K562 (cell line): ENCODE measurements around the gene NT5DC2. TPM values are rescaled to one million over a fixed set of nuclear protein-coding genes. Genes with fewer than 3 reads are reported as not detected.

Source experiments
- BMI1 ChIP-seq: fragments of 150-350 bp; IDR thresholded peaks from 2 replicates; pipeline ENCODE4 v1.6.1; 2014; ENCODE audit warnings: low read length
- EP300 ChIP-seq: IDR thresholded peaks from 2 replicates; pipeline ENCODE4 v1.6.1; 2012; ENCODE audit warnings: low read length, improper control_type of control experiment
- MAZ ChIP-seq, 2 experiments: fragments of 450-650 bp in 1 of 2; sonication (generic) in 1 of 2; formaldehyde crosslinking; IDR thresholded peaks in 1 of 2; conservative IDR thresholded peaks in 1 of 2; 2 replicates each; pipeline versions ENCODE4 v1.4.0 to v1.5.0; 2020; ENCODE audit warnings: mild to moderate bottlenecking in 1 of 2, missing genetic modification reagents in 1 of 2
- NCOA1 ChIP-seq: fragments of 450-650 bp; IDR thresholded peaks from 2 replicates; pipeline ENCODE4 v1.6.1; 2016; ENCODE audit warnings: low read depth
- NFXL1 ChIP-seq: fragments of 450-650 bp; formaldehyde crosslinking; IDR thresholded peaks from 2 replicates; pipeline ENCODE4 v1.4.0; 2021; ENCODE audit warnings: mild to moderate bottlenecking
- SETDB1 ChIP-seq: IDR thresholded peaks from one replicate; pipeline ENCODE4 v1.6.1; 2012; ENCODE audit warnings: low read length, control low read depth, inconsistent platforms
- ZNF175 ChIP-seq: fragments of 200-800 bp; sonication (Bioruptor generic); IDR thresholded peaks from 2 replicates; pipeline ENCODE4 v1.6.1; 2016; ENCODE audit warnings: low read depth, mild to moderate bottlenecking, missing genetic modification characterization, missing compliant biosample characterization
- ZNF354B ChIP-seq: fragments of 250-450 bp; sonication (Bioruptor Pico); IDR thresholded peaks from 2 replicates; pipeline ENCODE4 v1.4.0; 2020
- polyA plus RNA-seq, 8 experiments: library from polyadenylated mRNA; depleted of rRNA in 4 of 8; stranded (reverse) in 5 of 8; unstranded in 3 of 8; fragments of >200 nt; fragmentation: Nextera tagmentation in 2 of 8; fragmentation: Illumina TruSeq in 1 of 8; extraction: Ambion mirVana in 2 of 8; extraction: Trizol in 1 of 8; gene quantifications; 2 replicates each; pipeline versions ENCODE4 v1.2.1 to v1.2.3, GENCODE V29; 2011 to 2014; ENCODE audit warnings: inconsistent platforms in 1 of 8, missing spikeins in 1 of 8
- total RNA-seq, 7 experiments: library from RNA; depleted of rRNA in 6 of 7; stranded (reverse); fragments of >200 nt in 6 of 7; fragmentation: Illumina TruSeq in 2 of 7; extraction: Trizol in 2 of 7; gene quantifications; 2 replicates each; pipeline versions ENCODE4 v1.2.1 to v1.2.3, GENCODE V29; 2011 to 2021; ENCODE audit warnings: low replicate concordance in 1 of 7
- TF ChIP-seq, protein P1 (sequence below): fragments of 200-800 bp; sonication (Bioruptor generic); IDR thresholded peaks from 2 replicates; pipeline ENCODE4 v1.6.1; 2016; ENCODE audit warnings: missing genetic modification characterization, missing compliant biosample characterization
- TF ChIP-seq, protein P2 (sequence below): fragments of 200-400 bp; formaldehyde crosslinking; IDR thresholded peaks from 2 replicates; pipeline ENCODE4 v1.6.1; 2017; ENCODE audit warnings: mild to moderate bottlenecking, low read depth, low read length, moderate library complexity

Gene NT5DC2
- total and polyA plus RNA-seq, 9 of the 15 experiments (the other 6 are each of a cell fraction or from before 2014, with no cell fraction given) = 25.6 to 168 (median 122) TPM

DNA sequence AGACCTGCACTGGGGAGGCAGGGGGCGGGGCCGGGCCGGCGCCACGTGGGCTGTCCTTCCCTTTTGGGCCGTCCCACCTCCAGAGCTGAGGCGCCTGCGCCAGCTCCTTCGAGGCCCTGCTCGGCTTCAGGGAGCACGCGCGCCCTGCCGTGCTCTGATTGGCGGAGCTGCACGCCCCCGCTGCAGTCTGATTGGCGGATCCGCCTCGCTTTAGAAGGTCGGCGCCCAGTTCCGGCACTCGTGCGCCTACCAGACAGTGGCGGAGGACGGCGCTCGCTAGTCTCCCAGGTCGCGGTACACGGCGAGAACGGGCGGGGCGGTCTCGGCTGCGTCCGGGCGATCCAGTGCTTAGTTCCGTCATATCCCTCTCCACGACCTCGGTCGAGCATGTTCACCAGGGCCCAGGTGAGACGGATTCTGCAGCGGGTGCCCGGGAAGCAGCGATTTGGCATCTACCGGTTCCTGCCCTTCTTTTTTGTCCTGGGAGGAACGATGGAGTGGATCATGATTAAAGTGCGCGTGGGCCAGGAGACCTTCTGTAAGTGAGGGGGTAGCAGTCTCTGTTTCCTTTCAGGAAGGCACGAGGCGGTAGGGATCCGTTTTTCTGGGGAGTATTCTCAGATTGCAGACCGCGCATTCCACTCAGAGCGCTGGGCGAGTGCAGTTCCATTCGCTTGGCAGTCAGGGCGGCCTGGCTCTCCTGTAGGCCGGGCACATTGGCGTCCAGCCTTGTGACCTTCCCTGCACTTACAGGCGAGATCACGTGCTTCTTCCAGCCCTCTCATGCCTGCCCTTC is 2.9 kb upstream of the NT5DC2 start, which contains the start of gene UQCC5 (continued):
- TF ChIP-seq EP300 = 0 out of 2 replicates have a peak, but pooled peaks have one; percentile 10
- TF ChIP-seq, protein P1, sequence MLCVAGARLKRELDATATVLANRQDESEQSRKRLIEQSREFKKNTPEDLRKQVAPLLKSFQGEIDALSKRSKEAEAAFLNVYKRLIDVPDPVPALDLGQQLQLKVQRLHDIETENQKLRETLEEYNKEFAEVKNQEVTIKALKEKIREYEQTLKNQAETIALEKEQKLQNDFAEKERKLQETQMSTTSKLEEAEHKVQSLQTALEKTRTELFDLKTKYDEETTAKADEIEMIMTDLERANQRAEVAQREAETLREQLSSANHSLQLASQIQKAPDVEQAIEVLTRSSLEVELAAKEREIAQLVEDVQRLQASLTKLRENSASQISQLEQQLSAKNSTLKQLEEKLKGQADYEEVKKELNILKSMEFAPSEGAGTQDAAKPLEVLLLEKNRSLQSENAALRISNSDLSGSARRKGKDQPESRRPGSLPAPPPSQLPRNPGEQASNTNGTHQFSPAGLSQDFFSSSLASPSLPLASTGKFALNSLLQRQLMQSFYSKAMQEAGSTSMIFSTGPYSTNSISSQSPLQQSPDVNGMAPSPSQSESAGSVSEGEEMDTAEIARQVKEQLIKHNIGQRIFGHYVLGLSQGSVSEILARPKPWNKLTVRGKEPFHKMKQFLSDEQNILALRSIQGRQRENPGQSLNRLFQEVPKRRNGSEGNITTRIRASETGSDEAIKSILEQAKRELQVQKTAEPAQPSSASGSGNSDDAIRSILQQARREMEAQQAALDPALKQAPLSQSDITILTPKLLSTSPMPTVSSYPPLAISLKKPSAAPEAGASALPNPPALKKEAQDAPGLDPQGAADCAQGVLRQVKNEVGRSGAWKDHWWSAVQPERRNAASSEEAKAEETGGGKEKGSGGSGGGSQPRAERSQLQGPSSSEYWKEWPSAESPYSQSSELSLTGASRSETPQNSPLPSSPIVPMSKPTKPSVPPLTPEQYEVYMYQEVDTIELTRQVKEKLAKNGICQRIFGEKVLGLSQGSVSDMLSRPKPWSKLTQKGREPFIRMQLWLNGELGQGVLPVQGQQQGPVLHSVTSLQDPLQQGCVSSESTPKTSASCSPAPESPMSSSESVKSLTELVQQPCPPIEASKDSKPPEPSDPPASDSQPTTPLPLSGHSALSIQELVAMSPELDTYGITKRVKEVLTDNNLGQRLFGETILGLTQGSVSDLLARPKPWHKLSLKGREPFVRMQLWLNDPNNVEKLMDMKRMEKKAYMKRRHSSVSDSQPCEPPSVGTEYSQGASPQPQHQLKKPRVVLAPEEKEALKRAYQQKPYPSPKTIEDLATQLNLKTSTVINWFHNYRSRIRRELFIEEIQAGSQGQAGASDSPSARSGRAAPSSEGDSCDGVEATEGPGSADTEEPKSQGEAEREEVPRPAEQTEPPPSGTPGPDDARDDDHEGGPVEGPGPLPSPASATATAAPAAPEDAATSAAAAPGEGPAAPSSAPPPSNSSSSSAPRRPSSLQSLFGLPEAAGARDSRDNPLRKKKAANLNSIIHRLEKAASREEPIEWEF = no peak
- no peak for TF ChIP-seq BMI1
- no peak for TF ChIP-seq ZNF175 (CRISPR knock-in tag)
- TF ChIP-seq SETDB1 = no peak
- TF ChIP-seq, protein P2, sequence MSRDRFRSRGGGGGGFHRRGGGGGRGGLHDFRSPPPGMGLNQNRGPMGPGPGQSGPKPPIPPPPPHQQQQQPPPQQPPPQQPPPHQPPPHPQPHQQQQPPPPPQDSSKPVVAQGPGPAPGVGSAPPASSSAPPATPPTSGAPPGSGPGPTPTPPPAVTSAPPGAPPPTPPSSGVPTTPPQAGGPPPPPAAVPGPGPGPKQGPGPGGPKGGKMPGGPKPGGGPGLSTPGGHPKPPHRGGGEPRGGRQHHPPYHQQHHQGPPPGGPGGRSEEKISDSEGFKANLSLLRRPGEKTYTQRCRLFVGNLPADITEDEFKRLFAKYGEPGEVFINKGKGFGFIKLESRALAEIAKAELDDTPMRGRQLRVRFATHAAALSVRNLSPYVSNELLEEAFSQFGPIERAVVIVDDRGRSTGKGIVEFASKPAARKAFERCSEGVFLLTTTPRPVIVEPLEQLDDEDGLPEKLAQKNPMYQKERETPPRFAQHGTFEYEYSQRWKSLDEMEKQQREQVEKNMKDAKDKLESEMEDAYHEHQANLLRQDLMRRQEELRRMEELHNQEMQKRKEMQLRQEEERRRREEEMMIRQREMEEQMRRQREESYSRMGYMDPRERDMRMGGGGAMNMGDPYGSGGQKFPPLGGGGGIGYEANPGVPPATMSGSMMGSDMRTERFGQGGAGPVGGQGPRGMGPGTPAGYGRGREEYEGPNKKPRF = no peak
- TF ChIP-seq ZNF354B (CRISPR knock-in tag) = no peak
- no peak for TF ChIP-seq NFXL1 (CRISPR knock-in tag)
- no peak for TF ChIP-seq NCOA1
- peak; percentile 33 to 78 for TF ChIP-seq MAZ (CRISPR knock-in tag; conservative IDR thresholded peaks at IDR 0.05 in 1 of 2, IDR thresholded peaks at IDR 0.05 in 1 of 2)
